Dendritic cell treated with granulocyte-macrophage colony-stimulating factor and Interleukin-4, amounts not matched to agents 40 ng/mL and 50 ng/mL, for 4 days (primary cell): Measurements from ENCODE around the gene LMNTD2.

Experiments used
- H3K27ac Mint-ChIP-seq: one replicate; pipeline ENCODE4 v1.8.0; 2022; ENCODE audit warnings: mild to moderate bottlenecking, mixed read lengths
- H3K27me3 Mint-ChIP-seq: one replicate; pipeline ENCODE4 v1.8.0; 2022; ENCODE audit warnings: mild to moderate bottlenecking, mixed read lengths
- H3K36me3 Mint-ChIP-seq: one replicate; pipeline ENCODE4 v1.8.0; 2022; ENCODE audit warnings: low read depth, mixed read lengths
- H3K4me1 Mint-ChIP-seq: one replicate; pipeline ENCODE4 v1.8.0; 2022; ENCODE audit warnings: low read depth, mixed read lengths
- H3K4me3 Mint-ChIP-seq: one replicate; pipeline ENCODE4 v1.8.0; 2022; ENCODE audit warnings: mild to moderate bottlenecking, moderate library complexity, mixed read lengths
- H3K9me3 Mint-ChIP-seq: one replicate; pipeline ENCODE4 v1.8.0; 2022; ENCODE audit warnings: mixed read lengths
- intact Hi-C: fragments of 100-400 bp; cut with micrococcal nuclease; formaldehyde crosslinking; loops from one replicate; pipeline ENCODE4 v1.15.0; 2022

Gene LMNTD2, protein sequence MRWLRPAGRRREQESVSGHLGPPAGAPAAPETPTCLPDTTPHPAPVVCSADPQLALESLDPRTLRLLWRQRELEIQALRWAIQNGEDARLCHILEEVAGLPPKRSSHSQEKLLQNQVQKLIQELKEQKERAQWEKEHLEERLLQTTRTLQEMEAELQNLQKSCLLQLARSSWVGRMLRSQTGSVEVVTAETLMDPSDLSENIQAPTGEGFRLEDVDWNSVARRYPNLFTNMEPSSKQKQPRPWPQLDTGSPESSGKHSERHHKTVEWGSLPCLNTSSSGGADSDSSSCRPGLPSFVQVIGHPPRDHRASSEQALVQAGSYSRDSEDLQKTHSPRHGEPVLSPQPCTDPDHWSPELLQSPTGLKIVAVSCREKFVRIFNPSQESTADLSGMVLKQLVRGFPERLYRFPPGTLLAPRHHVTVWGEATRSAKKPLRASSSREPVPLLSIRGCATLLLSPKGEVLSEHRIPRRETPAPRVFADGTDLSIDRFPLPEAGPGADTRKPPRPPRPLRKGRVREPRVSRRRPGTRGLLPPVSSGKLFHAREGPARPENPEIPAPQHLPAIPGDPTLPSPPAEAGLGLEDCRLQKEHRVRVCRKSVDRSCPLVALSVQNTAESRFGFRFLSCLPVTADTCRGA

DNA sequence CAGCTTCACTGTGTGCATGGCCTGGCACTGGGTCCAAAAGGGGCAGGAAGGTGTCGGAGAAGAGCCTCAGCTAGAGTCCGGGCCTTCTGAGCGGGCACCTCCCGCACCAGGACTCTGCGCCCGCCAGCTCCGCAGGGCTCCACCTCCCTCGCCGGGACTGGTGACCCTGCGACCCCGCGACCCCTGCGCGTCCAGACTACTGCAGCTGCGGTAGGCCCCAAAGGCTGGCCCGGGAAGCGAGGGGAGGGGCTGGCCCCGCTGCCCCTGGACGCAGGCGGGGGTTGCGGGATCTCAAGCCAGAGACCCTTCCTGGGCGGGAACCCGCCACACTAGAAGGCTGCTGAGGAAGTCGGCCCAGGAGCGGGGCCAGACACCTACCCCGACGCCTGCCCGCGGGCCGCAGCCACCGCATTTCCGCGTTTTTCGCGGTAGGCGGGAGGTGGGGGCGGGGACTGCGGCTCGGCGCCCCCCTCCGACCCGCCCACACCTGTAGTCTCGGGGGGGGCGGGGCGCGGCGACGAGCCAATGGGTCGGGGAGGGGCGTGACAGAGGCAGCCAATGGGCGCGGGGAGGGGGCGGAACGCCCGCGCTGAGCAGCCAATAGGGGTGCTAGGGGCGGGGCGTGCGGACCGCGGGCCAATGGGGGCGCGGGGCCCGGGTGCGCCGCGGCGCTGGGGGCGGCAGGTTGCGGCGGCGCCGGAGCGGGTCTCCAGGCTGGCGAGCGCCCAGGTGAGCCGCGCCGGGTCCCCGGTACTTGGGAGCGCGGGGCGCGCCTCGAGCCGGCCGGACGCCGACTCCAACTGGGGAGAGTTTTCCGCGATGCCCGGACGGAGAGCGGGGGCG lies at the start of gene LMNTD2, which contains the start of gene RASSF7:
LMNTD2 (minus strand) TSS at position 434 of the 843 bp plus-strand sequence; CDS start at position 412, 22 bp downstream.
RASSF7 (plus strand) TSS at position 666 of the 843 bp plus-strand sequence. CDS start 799 bp downstream, outside the sequence.
- Mint-ChIP-seq H3K9me3 (no peaks in the 10 kb centered on the region), H3K4me3 (peak within 1 kb of the TSS; percentile 78), H3K36me3 (peaks cover 26% of the 10 kb centered on the region), H3K27ac (peak within 1 kb of the TSS; percentile 62), H3K4me1 (peaks cover 39% of the 10 kb centered on the region), H3K27me3 (peaks cover 41% of the 10 kb centered on the region)
- intact Hi-C loops: no loop called here

DNA sequence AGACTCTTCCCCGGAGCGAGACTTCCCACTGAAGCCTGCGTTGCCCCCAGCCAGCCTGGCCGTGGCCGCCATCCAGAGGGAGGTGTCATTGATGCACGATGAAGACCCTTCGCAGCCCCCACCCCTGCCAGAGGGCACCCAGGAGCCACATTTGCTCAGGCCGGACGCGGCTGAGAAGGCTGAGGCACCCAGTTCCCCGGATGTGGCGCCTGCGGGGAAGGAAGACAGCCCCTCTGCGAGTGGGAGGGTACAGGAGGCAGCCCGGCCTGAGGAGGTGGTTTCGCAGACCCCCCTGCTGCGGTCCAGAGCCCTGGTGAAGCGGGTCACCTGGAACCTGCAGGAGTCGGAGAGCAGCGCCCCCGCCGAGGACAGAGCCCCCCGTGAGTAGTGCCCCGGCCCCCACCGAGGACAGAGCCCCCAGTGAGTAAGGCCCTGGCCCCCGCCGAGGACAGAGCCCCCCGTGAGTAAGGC lies 48.8 kb upstream of the LMNTD2 start:
- Mint-ChIP-seq H3K36me3 (peaks cover 100% of the 10 kb centered on the region), H3K27me3 (no peaks in the 10 kb centered on the region), H3K9me3 (no peaks in the 10 kb centered on the region), H3K4me3 (no peak overlapping the region), H3K27ac (no peak overlapping the region), H3K4me1 (peaks cover 25% of the 10 kb centered on the region)
- intact Hi-C loops: no loop called here

GRCh38 chr11:608791-609251 lies 48.3 kb upstream of the LMNTD2 start:
- intact Hi-C loops: no loop called here
- Mint-ChIP-seq H3K9me3 (no peaks in the 10 kb centered on the region), H3K27me3 (no peaks in the 10 kb centered on the region), H3K27ac (peak overlapping the region; percentile 6), H3K36me3 (peaks cover 100% of the 10 kb centered on the region), H3K4me3 (no peak overlapping the region), H3K4me1 (peaks cover 19% of the 10 kb centered on the region)

DNA sequence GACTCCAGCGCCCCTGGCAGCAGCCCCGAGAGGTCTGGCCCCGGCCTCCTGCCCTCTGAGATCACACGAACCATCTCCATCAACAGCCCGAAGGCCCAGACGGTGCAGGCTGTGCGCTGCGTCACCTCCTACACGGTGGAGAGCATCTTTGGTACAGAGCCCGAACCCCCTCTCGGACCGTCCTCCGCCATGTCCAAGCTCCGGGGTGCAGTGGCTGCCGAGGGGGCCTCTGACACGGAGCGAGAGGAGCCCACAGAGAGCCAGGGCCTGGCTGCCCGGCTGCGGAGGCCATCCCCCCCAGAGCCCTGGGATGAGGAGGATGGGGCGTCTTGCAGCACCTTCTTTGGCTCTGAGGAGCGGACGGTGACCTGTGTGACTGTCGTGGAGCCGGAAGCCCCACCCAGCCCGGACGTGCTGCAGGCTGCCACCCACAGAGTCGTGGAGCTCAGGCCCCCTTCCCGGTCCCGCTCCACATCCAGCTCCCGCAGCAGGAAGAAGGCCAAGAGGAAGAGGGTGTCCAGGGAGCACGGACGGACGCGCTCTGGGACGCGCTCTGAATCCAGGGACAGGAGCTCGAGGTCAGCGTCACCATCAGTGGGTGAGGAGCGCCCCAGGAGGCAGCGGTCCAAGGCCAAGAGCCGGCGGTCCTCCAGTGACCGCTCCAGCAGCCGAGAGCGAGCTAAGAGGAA lies 47.6 kb upstream of the LMNTD2 start:
- Mint-ChIP-seq H3K4me1 (peaks cover 12% of the 10 kb centered on the region), H3K36me3 (peaks cover 100% of the 10 kb centered on the region), H3K9me3 (no peaks in the 10 kb centered on the region), H3K27me3 (no peaks in the 10 kb centered on the region), H3K4me3 (no peak overlapping the region), H3K27ac (peak overlapping the region; percentile 6)
- intact Hi-C loops: no loop called here

- Mint-ChIP-seq H3K36me3 (peaks cover 100% of the 10 kb centered on the region), H3K27ac (no peak overlapping the region), H3K4me3 (no peak overlapping the region), H3K4me1 (peaks cover 3% of the 10 kb centered on the region), H3K9me3 (no peaks in the 10 kb centered on the region), H3K27me3 (no peaks in the 10 kb centered on the region)
- intact Hi-C loops: no loop called here
These were observed 46.7 kb upstream of the LMNTD2 start for GRCh38 chr11:607020-607780.

DNA sequence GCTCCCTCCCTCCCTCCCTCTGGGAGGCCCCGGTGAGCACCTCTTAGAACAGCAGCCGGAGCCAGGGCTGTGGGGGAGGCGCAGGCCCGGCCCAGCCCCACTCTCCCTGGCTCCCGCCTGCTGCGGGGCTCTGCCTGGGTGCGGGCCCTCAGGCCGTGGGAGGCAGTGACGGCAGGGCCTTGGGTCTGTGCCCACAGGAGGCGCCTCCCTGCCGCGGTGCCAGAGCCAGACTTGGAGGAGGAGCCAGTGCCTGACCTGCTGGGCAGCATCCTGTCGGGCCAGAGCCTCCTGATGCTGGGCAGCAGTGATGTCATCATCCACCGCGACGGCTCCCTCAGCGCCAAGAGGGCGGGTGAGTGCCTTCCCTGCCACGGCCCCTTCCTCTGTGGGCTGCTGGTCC lies 45.7 kb upstream of the LMNTD2 start:
- Mint-ChIP-seq H3K4me3 (no peak overlapping the region), H3K27ac (no peak overlapping the region), H3K4me1 (no peaks in the 10 kb centered on the region), H3K27me3 (no peaks in the 10 kb centered on the region), H3K9me3 (no peaks in the 10 kb centered on the region), H3K36me3 (peaks cover 100% of the 10 kb centered on the region)
- intact Hi-C loops: no loop called here

DNA sequence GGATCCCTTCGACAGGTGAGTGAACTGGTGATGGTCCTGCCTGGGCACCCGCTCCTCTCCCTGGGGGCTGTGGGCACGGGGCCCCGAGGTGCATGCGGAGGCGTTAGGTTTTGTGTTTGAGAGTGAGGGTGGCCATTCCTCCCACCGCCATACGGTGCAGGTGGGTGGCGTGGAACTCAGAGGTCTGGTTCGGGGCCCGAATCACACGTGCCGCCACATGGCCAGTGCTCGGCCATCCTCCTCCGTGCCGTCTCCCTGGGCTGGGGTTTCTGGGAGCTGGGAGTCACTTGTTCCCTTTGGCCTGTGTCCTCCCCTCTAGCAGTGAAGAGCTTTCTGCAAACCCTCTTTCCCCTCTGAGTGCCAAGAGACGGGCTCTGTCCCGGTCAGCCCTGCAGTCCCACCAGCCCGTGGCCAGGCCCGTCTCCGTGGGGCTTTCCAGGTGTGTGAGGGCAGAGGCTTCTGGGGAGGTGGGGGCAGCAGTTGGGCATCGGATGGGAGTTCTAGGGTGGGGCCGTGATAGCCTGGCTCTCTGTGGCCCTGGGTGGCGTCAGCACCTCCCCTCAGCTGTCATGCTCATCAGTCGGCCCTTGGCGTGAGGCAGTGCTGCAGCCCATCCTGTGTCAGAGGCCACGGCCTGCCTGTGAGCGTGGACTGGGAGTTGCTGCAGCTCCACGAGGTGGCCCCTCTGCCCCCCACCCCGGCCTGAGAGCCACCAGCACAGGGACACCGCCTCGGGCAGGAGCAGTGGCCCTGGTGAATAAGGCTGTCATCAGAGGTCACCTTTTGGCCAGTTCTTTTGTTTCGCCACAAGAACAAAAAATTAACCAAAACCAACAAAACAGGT lies 45.0 kb upstream of the LMNTD2 start:
- Mint-ChIP-seq H3K9me3 (no peaks in the 10 kb centered on the region), H3K4me3 (no peak overlapping the region), H3K27ac (no peak overlapping the region), H3K36me3 (peaks cover 100% of the 10 kb centered on the region), H3K4me1 (no peaks in the 10 kb centered on the region), H3K27me3 (no peaks in the 10 kb centered on the region)
- intact Hi-C loops: no loop called here

GRCh38 chr11:603154-603553 lies 42.6 kb upstream of the LMNTD2 start:
- intact Hi-C loops: no loop called here
- H3K27ac Mint-ChIP-seq: no peak overlapping the region
- no peaks in the 10 kb centered on the region for H3K9me3 Mint-ChIP-seq
- peaks cover 100% of the 10 kb centered on the region for H3K36me3 Mint-ChIP-seq
- no peaks in the 10 kb centered on the region for H3K27me3 Mint-ChIP-seq
- no peaks in the 10 kb centered on the region for H3K4me1 Mint-ChIP-seq
- no peak overlapping the region for H3K4me3 Mint-ChIP-seq

DNA sequence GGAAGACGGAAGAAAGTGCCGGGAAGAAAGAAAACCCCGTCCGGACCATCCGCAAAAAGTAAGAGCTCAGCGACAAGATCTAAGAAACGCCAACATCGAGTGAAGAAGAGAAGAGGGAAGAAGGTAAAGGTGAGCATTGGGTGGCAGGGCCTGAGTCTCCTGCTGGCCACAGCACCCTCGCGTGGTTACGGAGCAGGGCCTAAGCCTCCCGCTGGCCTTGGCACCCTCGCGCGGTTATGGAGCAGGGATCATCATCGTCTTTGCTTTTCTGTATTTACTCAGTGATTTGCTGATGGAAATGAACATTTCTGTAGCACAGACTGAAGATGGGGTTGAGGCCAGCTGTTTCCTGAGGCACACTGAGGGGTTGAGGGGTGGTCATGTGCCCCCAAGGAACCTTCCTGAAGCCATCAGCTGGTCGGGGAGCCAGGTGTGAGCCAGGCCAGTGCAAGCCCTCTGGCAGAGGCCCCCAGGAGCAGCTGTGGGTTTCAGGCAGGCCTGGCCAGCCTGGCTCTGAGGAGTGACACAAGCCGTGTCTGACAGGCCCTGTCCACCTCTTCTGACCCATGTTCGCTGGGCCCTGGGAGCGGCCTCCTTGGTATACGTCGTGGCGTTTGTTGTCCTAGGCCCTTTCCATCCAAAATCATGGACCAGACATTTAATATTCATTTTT lies 41.2 kb upstream of the LMNTD2 start:
- Mint-ChIP-seq H3K9me3 (no peaks in the 10 kb centered on the region), H3K4me1 (no peaks in the 10 kb centered on the region), H3K36me3 (peaks cover 100% of the 10 kb centered on the region), H3K4me3 (no peak overlapping the region), H3K27me3 (no peaks in the 10 kb centered on the region), H3K27ac (no peak overlapping the region)
- intact Hi-C loops: no loop called here

- peaks cover 100% of the 10 kb centered on the region for H3K36me3 Mint-ChIP-seq
- H3K27me3 Mint-ChIP-seq: no peaks in the 10 kb centered on the region
- H3K4me1 Mint-ChIP-seq: no peaks in the 10 kb centered on the region
- no peak overlapping the region for H3K27ac Mint-ChIP-seq
- intact Hi-C loops: no loop called here
- H3K9me3 Mint-ChIP-seq: no peaks in the 10 kb centered on the region
- H3K4me3 Mint-ChIP-seq: no peak overlapping the region
These were observed 37.6 kb upstream of the LMNTD2 start for GRCh38 chr11:598005-598680.

- intact Hi-C loops: no loop called here
- peaks cover 100% of the 10 kb centered on the region for H3K36me3 Mint-ChIP-seq
- no peaks in the 10 kb centered on the region for H3K4me1 Mint-ChIP-seq
- no peaks in the 10 kb centered on the region for H3K27me3 Mint-ChIP-seq
- no peak overlapping the region for H3K4me3 Mint-ChIP-seq
- no peaks in the 10 kb centered on the region for H3K9me3 Mint-ChIP-seq
- H3K27ac Mint-ChIP-seq: no peak overlapping the region
These were observed 36.7 kb upstream of the LMNTD2 start for GRCh38 chr11:597166-597725.
